HG02870 (cell line): ENCODE measurements around the gene TNFSF8.
A peak's percentile ranks its signal among the peaks of the same experiment; 100 is the strongest.

Source experiments
- ATAC-seq: cut with Tn5 transposase; IDR thresholded peaks from one replicate; pipeline ENCODE4 v1.9.1; 2021; ENCODE audit warnings: mild to moderate bottlenecking, moderate library complexity; ENCODE audit not compliant: unreplicated experiment

TNFSF8 gene

GRCh38 chr9:114930056-114930812 lies at the start of gene TNFSF8:
TSS of gene TNFSF8 (minus strand) at chr9:114930591. CDS start at chr9:114930303, 288 bp downstream.
- peak; percentile 59 for ATAC-seq

GRCh38 chr9:114973216-114973615 lies 42.8 kb upstream of the TNFSF8 start:
- ATAC-seq: no peak

GRCh38 chr9:114972510-114973136 lies 42.2 kb upstream of the TNFSF8 start:
- ATAC-seq: no peak

GRCh38 chr9:114969269-114969668 lies 38.9 kb upstream of the TNFSF8 start:
- ATAC-seq: no peak

GRCh38 chr9:114968671-114969070 lies 38.3 kb upstream of the TNFSF8 start:
- no peak for ATAC-seq

GRCh38 chr9:114965564-114965963 lies 35.2 kb upstream of the TNFSF8 start:
- ATAC-seq: no peak

- no peak for ATAC-seq
Measured at GRCh38 chr9:114962809-114963208, 32.4 kb upstream of the TNFSF8 start.

- ATAC-seq: no peak
Measured at GRCh38 chr9:114960276-114960675, 29.9 kb upstream of the TNFSF8 start.

GRCh38 chr9:114958844-114959235 lies 28.4 kb upstream of the TNFSF8 start:
- ATAC-seq: no peak

- ATAC-seq: peak; percentile 83
Measured at GRCh38 chr9:114958021-114958843, 27.8 kb upstream of the TNFSF8 start.

GRCh38 chr9:114957558-114957957 lies 27.2 kb upstream of the TNFSF8 start:
- ATAC-seq: peak; percentile 22

- ATAC-seq: no peak
Measured at GRCh38 chr9:114954956-114955582, 24.7 kb upstream of the TNFSF8 start.

GRCh38 chr9:114953959-114954358 lies 23.6 kb upstream of the TNFSF8 start:
- ATAC-seq: no peak

- ATAC-seq: no peak
Measured at GRCh38 chr9:114953046-114953445, 22.7 kb upstream of the TNFSF8 start.

- no peak for ATAC-seq
Measured at GRCh38 chr9:114950761-114951160, 20.4 kb upstream of the TNFSF8 start.

GRCh38 chr9:114947058-114947457 lies 16.7 kb upstream of the TNFSF8 start:
- no peak for ATAC-seq

- no peak for ATAC-seq
Measured at GRCh38 chr9:114945616-114946412, 15.4 kb upstream of the TNFSF8 start.

- ATAC-seq: no peak
Measured at GRCh38 chr9:114941376-114941775, 11.0 kb upstream of the TNFSF8 start.

- no peak for ATAC-seq
Measured at GRCh38 chr9:114938687-114939575, 8.5 kb upstream of the TNFSF8 start.
